Neuronal stem cell (in vitro differentiated cells): ENCODE measurements around the gene RHBDF1.

ENCODE experiments used
- DNase-seq: peaks from one replicate; pipeline ENCODE4 v3.0.0-alpha.2; 2013; ENCODE audit warnings: low spot score
- H2AFZ ChIP-seq: one replicate; pipeline ENCODE4 v1.6.1; 2013; ENCODE audit warnings: mild to moderate bottlenecking, low read length, inconsistent platforms
- H2AK5ac ChIP-seq: 2 replicates; pipeline ENCODE4 v1.6.1; 2013; ENCODE audit warnings: low read depth, mild to moderate bottlenecking, inconsistent platforms, low read length, moderate library complexity, mixed read lengths
- H2BK120ac ChIP-seq: 2 replicates; pipeline ENCODE4 v1.6.1; 2013; ENCODE audit warnings: low read depth, mild to moderate bottlenecking, inconsistent platforms, low read length, moderate library complexity, mixed read lengths
- H2BK12ac ChIP-seq: one replicate; pipeline ENCODE4 v1.6.1; 2013; ENCODE audit warnings: low read length, inconsistent platforms
- H2BK15ac ChIP-seq: 2 replicates; pipeline ENCODE4 v1.6.1; 2013; ENCODE audit warnings: mild to moderate bottlenecking, low read length, inconsistent platforms, mixed read lengths
- H2BK5ac ChIP-seq: one replicate; pipeline ENCODE4 v1.6.1; 2013; ENCODE audit warnings: inconsistent platforms, mild to moderate bottlenecking, low read length, moderate library complexity
- H3K14ac ChIP-seq: one replicate; pipeline ENCODE4 v1.6.1; 2013; ENCODE audit warnings: low read length, inconsistent platforms
- H3K18ac ChIP-seq: 2 replicates; pipeline ENCODE4 v1.6.1; 2013; ENCODE audit warnings: low read length, inconsistent platforms
- H3K23ac ChIP-seq: 2 replicates; pipeline ENCODE4 v1.6.1; 2013; ENCODE audit warnings: low read depth, mild to moderate bottlenecking, mixed read lengths, low read length, inconsistent platforms; ENCODE audit not compliant: poor library complexity
- H3K27ac ChIP-seq: replicated peaks from 3 replicates; pipeline ENCODE4 v1.5.1; 2013; ENCODE audit warnings: low read length, inconsistent platforms
- H3K27me3 ChIP-seq, 3 experiments: 2 replicates each; pipeline ENCODE4 v1.6.1; 2013; ENCODE audit warnings: low read length in 3 of 3, mild to moderate bottlenecking in 2 of 3, inconsistent platforms in 1 of 3, low read depth in 1 of 3, mixed read lengths in 1 of 3, moderate library complexity in 1 of 3; ENCODE audit not compliant: control insufficient read depth in 3 of 3, insufficient read depth in 3 of 3
- H3K36me3 ChIP-seq, 2 donors: replicated peaks in 1 of 2; 2 replicates each; pipeline ENCODE4 v1.6.1; 2013; ENCODE audit warnings: low read length in 2 of 2; ENCODE audit not compliant: control insufficient read depth in 2 of 2, insufficient read depth in 2 of 2
- H3K4ac ChIP-seq: 2 replicates; pipeline ENCODE4 v1.6.1; 2013; ENCODE audit warnings: inconsistent platforms, mild to moderate bottlenecking, low read length, moderate library complexity
- H3K4me1 ChIP-seq, 2 donors: 1 replicate in 1 of 2; 2 replicates in 1 of 2; pipeline ENCODE4 v1.6.1; 2013; ENCODE audit warnings: low read length in 2 of 2, low read depth in 1 of 2; ENCODE audit not compliant: control insufficient read depth in 2 of 2, insufficient read depth in 1 of 2
- H3K4me2 ChIP-seq: one replicate; pipeline ENCODE4 v1.6.1; 2013; ENCODE audit warnings: mild to moderate bottlenecking, low read length, inconsistent platforms; ENCODE audit not compliant: insufficient read depth, poor library complexity, severe bottlenecking
- H3K4me3 ChIP-seq, 2 donors: 2 replicates each; pipeline ENCODE4 v1.5.1; 2013; ENCODE audit warnings: low read length in 2 of 2, mild to moderate bottlenecking in 2 of 2, inconsistent platforms in 1 of 2, moderate library complexity in 1 of 2
- H3K79me1 ChIP-seq: one replicate; pipeline ENCODE4 v1.6.1; 2013; ENCODE audit warnings: low read depth, mild to moderate bottlenecking, inconsistent platforms, low read length, moderate library complexity
- H3K9ac ChIP-seq: one replicate; pipeline ENCODE4 v1.6.1; 2013; ENCODE audit warnings: mild to moderate bottlenecking, low read depth, low read length, inconsistent platforms; ENCODE audit not compliant: poor library complexity
- H3K9me3 ChIP-seq, 2 donors: replicated peaks in 1 of 2; 2 replicates each; pipeline versions ENCODE3 to v1.6.1; 2013; ENCODE audit warnings: low read length in 2 of 2, mild to moderate bottlenecking in 2 of 2, inconsistent platforms in 1 of 2, low read depth in 1 of 2, mixed read lengths in 1 of 2, moderate library complexity in 1 of 2; ENCODE audit not compliant: control insufficient read depth in 2 of 2, insufficient read depth in 1 of 2
- H4K8ac ChIP-seq: one replicate; pipeline ENCODE4 v1.6.1; 2013; ENCODE audit warnings: low read depth, mild to moderate bottlenecking, inconsistent platforms, low read length, moderate library complexity
- H4K91ac ChIP-seq: one replicate; pipeline ENCODE4 v1.6.1; 2013; ENCODE audit warnings: low read length, low read depth, mild to moderate bottlenecking, inconsistent platforms; ENCODE audit not compliant: poor library complexity
- WGBS, 2 donors: extraction: QIAGEN DNeasy Blood & Tissue Kit; methylation state at CpG; one replicate each; pipeline ENCODE4 v1.1.7; 2013; ENCODE audit warnings: missing lambda C conversion rate in 2 of 2, mixed read lengths in 1 of 2; ENCODE audit not compliant: insufficient read length in 2 of 2, insufficient replicate concordance in 1 of 2; ENCODE audit errors: extremely low coverage in 2 of 2; 5-methylcytosine and 5-hydroxymethylcytosine counted together

Gene RHBDF1

DNA sequence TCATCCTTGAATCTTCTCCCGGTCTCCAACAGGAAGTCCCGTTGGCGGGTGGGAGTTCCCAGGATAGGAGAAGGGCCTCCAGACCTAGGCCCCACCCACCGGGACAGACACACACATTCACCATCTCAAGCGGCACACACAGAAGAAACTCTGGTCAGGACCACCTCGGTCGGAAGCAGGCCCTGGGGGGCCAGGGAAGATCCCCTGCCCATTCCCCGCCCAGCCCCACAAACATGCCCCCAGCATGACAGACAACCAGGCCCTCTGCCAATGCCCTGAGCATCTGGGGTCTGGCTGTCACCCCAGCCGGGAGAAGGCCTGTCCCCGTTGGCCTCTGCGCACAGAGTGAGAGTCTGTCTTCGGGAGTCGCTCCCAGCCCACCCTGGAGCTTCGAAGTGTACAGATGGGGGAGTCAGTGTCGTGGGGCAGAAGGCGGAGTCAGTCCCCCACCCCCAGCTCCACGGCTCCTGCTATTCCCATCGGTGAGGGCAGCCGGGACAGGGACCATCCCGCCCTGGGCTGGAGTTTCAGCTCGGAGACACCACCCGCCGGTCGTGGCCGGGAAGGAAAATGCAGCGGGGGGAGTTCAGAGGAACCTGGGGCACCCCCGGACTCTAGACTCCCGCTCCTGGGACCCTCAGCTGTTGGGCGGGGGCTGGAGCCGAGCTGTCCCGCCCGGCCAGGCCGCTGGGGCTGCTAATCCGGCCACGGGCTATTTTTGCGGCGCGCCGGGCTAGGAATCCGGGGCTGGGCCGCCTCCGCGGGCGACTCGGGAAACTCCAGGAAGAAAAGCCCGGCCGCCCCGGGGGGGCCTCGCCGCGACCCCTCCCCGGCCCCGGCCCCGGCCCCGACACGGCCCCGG lies 660 bp downstream of the RHBDF1 start:
- Histone ChIP-seq H3K27me3 (peaks cover 0 to 3% (median 0%) of the 10 kb centered on the region in 3 experiments), H3K79me1 (peaks cover 3% of the 10 kb centered on the region), H2BK120ac (peak overlapping the region; percentile 16), H3K9me3 (no peaks in the 10 kb centered on the region), H3K36me3 (no peaks in the 10 kb centered on the region), H3K4ac (no peak overlapping the region), H4K91ac (no peak overlapping the region), H2BK12ac (peak overlapping the region; percentile 89), H3K4me2 (peak overlapping the region; percentile 92), H3K14ac (peak overlapping the region; percentile 90), H3K4me1 (peaks cover 64% of the 10 kb centered on the region in 2 donors), H3K9ac (peak overlapping the region; percentile 88), H2AK5ac (peak overlapping the region; percentile 98), H3K18ac (peak overlapping the region; percentile 92), H3K23ac (peak overlapping the region; percentile 92), H4K8ac (no peak overlapping the region), H3K4me3 (peak overlapping the region; percentile 70 to 81), H2BK5ac (peak overlapping the region; percentile 79), H3K27ac (peak overlapping the region; percentile 43), H2BK15ac (peak overlapping the region; percentile 51), H2AFZ (peak overlapping the region; percentile 86)
- WGBS, 2 donors = no CpG with 5 or more reads among the region's 57 CpGs
- DNase-seq = peak; percentile 29

DNA sequence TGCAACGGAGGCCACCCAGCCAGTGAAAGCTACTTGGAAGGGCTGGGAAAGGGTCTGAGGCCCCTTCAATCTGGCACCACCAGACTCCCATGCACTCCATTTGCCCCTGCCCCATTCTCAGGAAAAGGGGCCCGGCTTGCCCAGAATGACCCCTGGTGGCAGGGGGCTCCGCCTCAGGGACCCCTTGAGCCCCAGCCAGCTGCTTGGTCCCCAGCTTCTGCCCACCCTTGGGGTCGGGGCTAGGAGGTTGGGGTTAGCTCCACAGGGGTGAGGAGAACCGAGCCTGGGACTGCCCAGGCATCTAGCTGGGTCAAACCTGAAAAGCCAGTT lies 1.3 kb downstream of the RHBDF1 start:
- Histone ChIP-seq H2BK15ac (peak overlapping the region; percentile 70), H3K18ac (peak overlapping the region; percentile 92), H3K27me3 (peaks cover 0 to 3% (median 0%) of the 10 kb centered on the region in 3 experiments), H3K23ac (no peak overlapping the region), H3K27ac (no peak overlapping the region), H3K9ac (no peak overlapping the region), H3K36me3 (no peaks in the 10 kb centered on the region), H3K4me1 (peaks cover 58 to 61% of the 10 kb centered on the region in 2 donors), H3K4me2 (peak overlapping the region; percentile 92), H2BK5ac (peak overlapping the region; percentile 79), H2BK12ac (no peak overlapping the region), H4K91ac (no peak overlapping the region), H4K8ac (no peak overlapping the region), H3K9me3 (no peaks in the 10 kb centered on the region), H3K4ac (no peak overlapping the region), H3K14ac (peak overlapping the region; percentile 41), H3K4me3 (peak overlapping the region; percentile 70 to 81), H3K79me1 (peaks cover 3% of the 10 kb centered on the region), H2BK120ac (peak overlapping the region; percentile 16), H2AFZ (peak overlapping the region; percentile 86), H2AK5ac (peak overlapping the region; percentile 98)
- WGBS, 2 donors = no CpG with 5 or more reads among the region's 5 CpGs
- DNase-seq = no peak

DNA sequence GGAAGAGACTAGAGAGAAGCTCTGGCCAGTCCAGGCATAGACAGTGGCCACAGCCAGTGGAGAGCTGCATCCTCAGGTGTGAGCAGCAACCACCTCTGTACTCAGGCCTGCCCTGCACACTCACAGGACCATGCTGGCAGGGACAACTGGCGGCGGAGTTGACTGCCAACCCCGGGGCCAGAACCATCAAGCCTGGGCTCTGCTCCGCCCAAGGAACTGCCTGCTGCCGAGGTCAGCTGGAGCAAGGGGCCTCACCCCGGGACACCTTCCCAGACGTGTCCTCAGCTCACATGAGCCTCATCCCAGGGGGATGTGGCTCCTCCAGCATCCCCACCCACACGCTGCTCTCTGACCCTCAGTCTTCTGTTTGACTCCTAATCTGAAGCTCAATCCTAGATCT lies 3.2 kb downstream of the RHBDF1 start:
- peaks cover 3% of the 10 kb centered on the region for H3K79me1 ChIP-seq
- H2AK5ac ChIP-seq = peak overlapping the region; percentile 98
- H3K36me3 ChIP-seq = peaks cover 6 to 7% of the 10 kb centered on the region in 2 donors
- peak overlapping the region; percentile 16 for H3K27ac ChIP-seq
- no CpG with 5 or more reads among the region's 8 CpGs for WGBS, 2 donors
- H3K27me3 ChIP-seq = peaks cover 0 to 3% (median 0%) of the 10 kb centered on the region in 3 experiments
- H2BK15ac ChIP-seq = peak overlapping the region; percentile 95
- peak overlapping the region; percentile 78 for H3K23ac ChIP-seq
- no peak overlapping the region for H2AFZ ChIP-seq
- peak overlapping the region; percentile 87 for H2BK5ac ChIP-seq
- H3K4me1 ChIP-seq = peaks cover 39 to 44% of the 10 kb centered on the region in 2 donors
- H3K14ac ChIP-seq = no peak overlapping the region
- H4K8ac ChIP-seq = no peak overlapping the region
- H3K4me2 ChIP-seq = no peak overlapping the region
- H4K91ac ChIP-seq = no peak overlapping the region
- no peak overlapping the region for H2BK12ac ChIP-seq
- H3K18ac ChIP-seq = peak overlapping the region; percentile 92
- H3K9me3 ChIP-seq = no peaks in the 10 kb centered on the region
- H3K4ac ChIP-seq = peak overlapping the region; percentile 86
- H3K9ac ChIP-seq = peak overlapping the region; percentile 74
- H2BK120ac ChIP-seq = no peak overlapping the region
- no peak for DNase-seq
- no peak overlapping the region for H3K4me3 ChIP-seq
